OCI-LY1 (cell line): ENCODE data around the gene CLP1.

ENCODE experiments used
- EZH2 ChIP-seq: fragments of 200-600 bp; sonication (generic), shearing (Covaris generic); IDR thresholded peaks from 2 replicates; pipeline ENCODE4 v1.8.0; 2017; ENCODE audit warnings: borderline replicate concordance, mixed run types, mild to moderate bottlenecking, antibody characterized with exemption, low read length, moderate library complexity, mixed read lengths
- TF ChIP-seq, protein P1 (sequence below): fragments of 200-600 bp; sonication (generic), shearing (Covaris generic); IDR thresholded peaks from 2 replicates; pipeline ENCODE4 v1.5.1; 2017; ENCODE audit warnings: mild to moderate bottlenecking, antibody characterized with exemption, low read length, moderate library complexity, mixed read lengths

DNA sequence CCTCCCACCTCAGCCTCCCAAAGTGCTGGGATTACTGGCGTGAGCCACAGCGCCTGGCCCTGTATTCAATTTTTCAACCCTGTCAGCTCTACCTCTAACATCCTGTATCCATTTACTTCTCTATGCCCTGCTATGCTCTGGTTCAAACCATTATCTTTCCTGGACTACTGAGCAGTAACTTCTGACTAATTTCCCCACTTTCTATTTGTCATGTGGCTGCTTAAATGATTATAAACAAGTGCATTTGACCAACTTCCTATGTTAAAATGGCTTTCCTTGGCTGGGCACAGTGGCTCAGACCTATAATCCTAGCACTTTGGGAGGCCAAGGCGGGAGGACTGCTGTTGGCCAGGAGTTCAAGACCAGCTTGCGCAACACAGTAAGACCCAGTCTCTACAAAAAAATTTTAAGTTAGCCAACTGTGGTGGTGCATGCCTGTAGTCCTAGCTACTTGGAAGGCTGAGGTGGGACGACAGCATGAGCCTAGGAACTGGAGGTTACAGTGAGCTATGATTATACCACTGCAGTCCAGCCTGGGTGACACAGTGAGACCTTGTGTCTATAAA lies 52.3 kb downstream of the CLP1 start:
- TF ChIP-seq, protein P1, sequence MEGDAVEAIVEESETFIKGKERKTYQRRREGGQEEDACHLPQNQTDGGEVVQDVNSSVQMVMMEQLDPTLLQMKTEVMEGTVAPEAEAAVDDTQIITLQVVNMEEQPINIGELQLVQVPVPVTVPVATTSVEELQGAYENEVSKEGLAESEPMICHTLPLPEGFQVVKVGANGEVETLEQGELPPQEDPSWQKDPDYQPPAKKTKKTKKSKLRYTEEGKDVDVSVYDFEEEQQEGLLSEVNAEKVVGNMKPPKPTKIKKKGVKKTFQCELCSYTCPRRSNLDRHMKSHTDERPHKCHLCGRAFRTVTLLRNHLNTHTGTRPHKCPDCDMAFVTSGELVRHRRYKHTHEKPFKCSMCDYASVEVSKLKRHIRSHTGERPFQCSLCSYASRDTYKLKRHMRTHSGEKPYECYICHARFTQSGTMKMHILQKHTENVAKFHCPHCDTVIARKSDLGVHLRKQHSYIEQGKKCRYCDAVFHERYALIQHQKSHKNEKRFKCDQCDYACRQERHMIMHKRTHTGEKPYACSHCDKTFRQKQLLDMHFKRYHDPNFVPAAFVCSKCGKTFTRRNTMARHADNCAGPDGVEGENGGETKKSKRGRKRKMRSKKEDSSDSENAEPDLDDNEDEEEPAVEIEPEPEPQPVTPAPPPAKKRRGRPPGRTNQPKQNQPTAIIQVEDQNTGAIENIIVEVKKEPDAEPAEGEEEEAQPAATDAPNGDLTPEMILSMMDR, result no peak
- TF ChIP-seq EZH2, result no peak
